HG03097 (cell line): Measurements from ENCODE around the gene NIPBL.
"Not testable (repeated sequence)": the region's sequence is repeated elsewhere in the genome, so short reads cannot be mapped to it uniquely, and the experiment has no call there.

ENCODE experiments used
- ATAC-seq: cut with Tn5 transposase; IDR thresholded peaks from one replicate; pipeline ENCODE4 v1.9.1; 2021; ENCODE audit not compliant: unreplicated experiment, low FRiP score

NIPBL gene

DNA sequence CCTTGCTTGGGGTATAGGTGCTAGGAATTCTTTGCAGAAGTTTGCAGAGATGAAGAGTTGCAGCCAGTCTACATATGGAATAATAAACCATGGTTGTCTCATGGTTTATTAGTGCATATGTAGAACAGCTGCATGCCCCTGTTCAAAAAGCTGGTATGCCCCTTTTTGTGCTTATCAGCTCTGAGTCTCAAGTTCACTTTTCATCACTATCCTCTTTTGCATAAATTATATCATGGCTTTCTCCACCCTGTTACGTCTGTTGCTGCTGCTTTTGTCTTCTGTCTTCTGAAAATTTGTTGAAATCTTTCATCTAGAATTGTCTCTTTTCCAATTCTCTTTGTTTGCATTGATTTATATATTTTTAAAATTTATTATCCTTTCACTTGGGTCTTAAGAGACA lies 200.6 kb downstream of the NIPBL start:
- no peak for ATAC-seq

DNA sequence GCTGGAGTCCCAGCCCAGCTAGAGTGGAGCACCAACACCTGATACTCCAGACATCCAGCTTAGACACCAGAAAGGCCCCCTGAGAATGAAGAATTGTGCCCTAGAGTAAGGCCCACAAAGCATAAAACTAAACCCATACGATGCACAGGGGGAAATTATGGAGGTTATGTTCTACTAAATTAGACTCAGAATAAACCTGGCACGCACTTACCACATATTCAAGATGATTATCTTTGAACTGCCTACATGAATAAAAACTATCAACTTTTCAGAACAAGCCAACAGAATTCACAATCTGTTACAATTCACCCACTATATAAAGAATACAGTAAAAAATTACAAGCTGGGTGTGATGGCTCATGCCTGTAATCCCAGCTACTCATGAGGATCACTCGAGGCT lies 204.1 kb downstream of the NIPBL start:
- ATAC-seq, result no peak

DNA sequence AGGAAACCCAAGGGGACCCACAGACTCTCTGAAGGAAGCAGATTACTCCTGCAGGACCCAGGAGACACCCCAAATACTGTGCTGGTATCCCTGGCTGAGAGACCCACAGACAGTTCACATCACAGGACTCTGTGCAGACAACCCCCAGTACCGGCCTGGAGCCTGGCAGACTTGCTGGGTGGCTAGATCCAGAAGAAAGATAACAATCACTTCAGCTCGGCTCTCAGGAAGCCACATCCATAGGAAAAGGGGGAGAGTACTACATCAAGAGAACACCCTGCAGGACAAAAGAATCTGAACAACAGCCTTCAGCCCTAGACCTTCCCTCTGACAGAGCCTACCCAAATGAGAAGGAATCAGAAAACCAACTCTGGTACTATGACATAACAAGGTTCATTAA lies 206.4 kb downstream of the NIPBL start:
- not testable (repeated sequence) for ATAC-seq

DNA sequence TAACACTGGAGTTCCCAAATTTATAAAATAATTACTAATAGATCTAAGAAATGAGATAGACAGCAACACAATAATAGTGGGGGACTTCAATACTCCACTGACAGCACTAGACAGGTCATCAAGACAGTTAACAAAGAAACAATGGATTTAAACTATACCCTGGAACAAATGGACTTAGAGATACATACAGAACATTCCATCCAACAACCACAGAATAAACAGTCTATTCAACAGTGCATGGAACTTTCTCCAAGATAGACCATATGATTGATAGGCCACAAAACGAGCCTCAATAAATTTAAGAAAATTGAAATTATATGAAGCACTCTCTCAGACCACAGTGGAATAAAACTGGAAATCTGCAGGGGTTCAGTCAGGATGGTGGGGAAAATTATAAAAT lies 209.5 kb downstream of the NIPBL start:
- not testable (repeated sequence) for ATAC-seq

DNA sequence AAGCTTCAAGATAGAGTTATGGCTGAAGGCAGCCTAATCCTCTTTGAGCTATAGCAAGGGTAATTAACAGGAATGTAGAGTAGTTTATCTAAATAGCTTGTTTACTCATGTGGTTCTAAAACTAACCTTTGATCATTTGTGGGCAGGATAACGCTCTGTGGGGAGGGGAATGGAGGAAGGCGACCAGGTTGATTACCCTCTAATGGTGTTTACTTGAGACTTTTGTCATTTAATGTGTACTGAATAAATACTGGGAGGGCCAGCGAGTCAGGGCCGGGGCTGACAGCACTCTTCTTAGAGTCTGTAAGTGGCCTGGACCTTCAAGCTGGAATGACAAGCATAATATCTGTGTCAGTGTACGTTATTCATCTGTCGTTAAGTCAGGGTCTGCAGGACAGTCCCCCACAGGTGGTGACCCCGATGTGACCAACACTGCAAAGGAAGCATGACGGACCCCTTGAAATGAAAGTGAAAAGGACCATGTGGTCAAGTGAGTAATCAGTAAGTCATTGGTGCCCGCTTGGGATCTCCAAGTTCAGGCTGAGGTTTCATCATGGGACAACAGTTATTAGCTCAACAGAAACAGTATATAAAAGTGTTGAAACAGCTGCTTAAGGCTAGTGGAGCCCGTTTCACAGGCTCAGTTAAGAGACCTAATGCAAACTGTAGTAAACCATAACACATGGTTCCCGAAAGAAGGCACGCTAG lies 210.1 kb downstream of the NIPBL start:
- no peak for ATAC-seq

DNA sequence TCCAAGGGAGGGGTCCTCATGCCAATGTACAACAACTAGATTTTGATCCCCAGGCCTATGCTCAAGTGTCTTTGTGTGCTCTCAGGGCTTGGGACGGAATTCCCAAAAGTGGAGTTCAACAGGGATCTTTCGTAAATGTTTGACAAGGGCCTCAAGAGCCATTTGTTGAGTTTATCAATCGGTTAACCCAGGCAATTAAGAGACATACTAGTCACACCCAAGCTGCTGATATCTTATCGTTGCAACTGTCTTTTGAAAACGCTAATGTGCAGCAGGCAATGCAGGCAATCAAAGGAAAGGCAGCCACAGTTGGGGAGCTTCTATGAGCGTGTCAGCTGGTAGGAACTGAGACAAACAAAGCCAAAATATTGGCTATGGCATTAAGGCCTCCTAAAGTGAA lies 211.4 kb downstream of the NIPBL start:
- ATAC-seq, result no peak

DNA sequence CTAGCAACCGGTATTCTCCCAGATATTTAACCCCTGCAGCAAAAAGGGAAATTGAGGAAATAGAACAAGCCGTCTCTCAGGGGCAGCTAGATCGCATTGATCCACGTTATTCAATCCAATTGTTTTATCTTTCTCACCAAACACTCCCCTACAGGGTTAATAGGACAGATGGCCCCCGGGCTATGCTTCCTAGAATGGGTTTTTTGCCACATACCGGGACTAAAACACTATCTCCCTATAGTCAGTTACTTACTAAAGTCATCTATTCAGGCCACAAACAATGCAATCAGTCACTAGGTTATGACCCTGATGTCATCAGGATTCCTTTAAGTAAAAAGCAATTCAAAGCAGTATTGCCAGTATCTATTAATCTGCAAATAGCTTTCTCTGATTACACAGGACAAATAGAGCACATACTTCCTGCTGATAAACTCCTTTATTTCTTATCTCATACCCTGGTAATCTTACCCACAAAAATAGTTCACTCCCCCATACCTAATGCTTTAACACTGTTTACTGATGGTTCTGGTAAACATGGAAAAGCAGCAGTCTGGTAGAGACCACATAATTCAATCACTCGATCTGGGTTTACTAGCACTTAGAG lies 213.7 kb downstream of the NIPBL start:
- no peak for ATAC-seq

DNA sequence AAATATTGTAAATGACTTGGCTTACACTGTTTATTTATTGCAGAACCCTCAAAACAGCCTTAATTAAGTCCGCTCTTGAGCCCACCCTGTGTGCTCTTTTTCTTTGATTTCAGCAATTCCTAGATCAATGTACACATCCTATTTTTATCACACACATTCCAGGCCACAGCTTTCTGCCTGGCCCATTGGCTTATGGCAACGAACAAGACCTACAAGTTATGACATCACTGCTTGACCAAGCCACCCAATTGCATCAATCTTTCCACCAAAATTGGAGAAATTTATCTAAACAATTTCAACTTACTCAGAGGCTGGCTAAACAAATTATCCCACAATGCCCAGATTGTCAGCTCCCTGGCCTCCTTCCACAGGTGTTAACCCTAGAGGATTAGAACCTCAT lies 214.2 kb downstream of the NIPBL start:
- ATAC-seq, result no peak

DNA sequence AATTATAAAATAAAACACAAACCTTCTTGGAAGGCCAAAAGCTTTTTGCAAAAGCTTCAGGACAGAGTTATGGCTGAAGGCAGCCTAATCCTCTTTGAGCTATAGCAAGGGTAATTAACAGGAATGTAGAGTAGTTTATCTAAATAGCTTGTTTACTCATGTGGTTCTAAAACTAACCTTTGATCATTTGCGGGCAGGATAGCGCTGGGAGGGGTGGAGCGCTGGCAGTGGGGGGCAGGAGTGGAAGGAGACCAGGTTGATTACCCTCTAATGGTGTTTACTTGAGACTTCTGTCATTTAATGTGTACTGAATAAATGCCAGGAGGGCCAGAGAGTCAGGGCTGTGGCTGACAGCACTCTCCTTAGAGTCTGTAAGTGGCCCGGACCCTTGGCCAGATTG lies 217.2 kb downstream of the NIPBL start:
- ATAC-seq, result not testable (repeated sequence)

DNA sequence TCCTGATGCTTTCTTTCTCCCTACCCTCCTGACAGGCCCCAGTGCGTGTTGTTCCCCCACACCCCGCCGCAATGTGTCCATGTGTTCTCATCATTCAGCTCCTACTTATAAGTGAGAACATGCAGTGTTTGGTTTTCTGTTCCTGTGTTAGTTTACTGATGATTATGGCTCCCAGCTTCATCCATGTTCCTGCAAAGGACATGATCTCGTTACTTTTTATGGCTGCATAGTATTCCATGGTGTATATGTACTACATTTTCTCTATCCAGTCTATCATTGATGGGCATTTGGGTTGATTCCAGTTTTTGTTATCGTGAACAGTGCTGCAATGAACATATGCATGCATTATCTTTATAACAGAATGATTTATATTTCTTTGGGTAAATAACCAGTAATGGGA lies 222.7 kb downstream of the NIPBL start:
- ATAC-seq, result not testable (repeated sequence)

DNA sequence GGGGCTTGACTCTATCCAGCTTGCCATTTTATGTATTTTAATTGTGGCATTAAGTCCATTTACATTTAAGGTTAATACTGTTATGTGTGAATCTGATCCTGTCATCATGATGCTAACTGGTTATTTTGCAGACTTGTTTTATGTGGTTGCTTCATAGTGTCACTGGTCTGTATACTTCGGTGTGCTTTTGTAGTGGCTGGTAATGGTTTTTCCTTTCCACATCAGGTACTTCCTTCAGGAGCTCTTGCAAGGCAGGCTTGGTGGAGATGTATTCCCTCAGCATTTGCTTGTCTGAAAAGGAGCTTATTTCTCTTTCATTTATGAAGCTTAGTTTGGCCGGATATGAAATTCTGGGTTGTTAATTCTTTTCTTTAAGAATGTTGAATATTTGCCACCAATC lies 226.7 kb downstream of the NIPBL start:
- no peak for ATAC-seq

DNA sequence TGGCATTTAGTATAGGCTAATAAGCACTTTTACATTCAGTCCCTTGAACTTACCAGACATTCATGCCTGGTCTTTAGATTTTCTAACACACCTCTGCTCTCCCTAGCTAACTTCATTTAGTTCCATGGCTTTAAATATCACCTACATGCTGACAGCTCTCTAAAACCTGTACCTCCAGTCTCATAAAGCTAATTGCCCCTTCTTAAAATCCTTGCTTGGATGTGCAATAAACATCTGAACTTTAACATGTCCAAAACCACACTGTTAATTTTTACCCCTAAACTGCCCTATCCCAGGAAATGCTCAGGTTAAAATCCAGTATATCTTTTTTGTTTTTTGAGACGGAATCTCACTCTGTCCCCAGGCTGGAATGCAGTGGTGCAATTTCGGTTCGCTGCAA lies 232.8 kb downstream of the NIPBL start:
- no peak for ATAC-seq

DNA sequence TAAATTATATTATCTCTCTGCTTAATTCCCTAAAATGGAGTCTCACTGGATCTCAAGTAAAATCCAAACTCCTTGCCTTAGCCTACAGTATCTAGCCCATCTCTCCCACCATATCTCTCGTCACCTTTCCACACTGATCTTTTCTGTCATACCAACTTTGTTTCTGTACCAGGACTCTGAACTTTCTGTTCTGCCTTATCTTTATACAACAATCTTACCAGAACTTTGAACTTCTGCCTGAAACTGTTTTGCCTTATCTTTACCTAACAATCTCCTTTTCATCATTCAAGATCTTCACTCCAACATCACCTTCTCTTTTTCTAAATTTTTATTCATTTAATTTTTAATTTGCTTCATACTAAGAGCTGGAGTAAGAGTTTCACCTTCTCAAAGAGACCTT lies 233.6 kb downstream of the NIPBL start:
- no peak for ATAC-seq

DNA sequence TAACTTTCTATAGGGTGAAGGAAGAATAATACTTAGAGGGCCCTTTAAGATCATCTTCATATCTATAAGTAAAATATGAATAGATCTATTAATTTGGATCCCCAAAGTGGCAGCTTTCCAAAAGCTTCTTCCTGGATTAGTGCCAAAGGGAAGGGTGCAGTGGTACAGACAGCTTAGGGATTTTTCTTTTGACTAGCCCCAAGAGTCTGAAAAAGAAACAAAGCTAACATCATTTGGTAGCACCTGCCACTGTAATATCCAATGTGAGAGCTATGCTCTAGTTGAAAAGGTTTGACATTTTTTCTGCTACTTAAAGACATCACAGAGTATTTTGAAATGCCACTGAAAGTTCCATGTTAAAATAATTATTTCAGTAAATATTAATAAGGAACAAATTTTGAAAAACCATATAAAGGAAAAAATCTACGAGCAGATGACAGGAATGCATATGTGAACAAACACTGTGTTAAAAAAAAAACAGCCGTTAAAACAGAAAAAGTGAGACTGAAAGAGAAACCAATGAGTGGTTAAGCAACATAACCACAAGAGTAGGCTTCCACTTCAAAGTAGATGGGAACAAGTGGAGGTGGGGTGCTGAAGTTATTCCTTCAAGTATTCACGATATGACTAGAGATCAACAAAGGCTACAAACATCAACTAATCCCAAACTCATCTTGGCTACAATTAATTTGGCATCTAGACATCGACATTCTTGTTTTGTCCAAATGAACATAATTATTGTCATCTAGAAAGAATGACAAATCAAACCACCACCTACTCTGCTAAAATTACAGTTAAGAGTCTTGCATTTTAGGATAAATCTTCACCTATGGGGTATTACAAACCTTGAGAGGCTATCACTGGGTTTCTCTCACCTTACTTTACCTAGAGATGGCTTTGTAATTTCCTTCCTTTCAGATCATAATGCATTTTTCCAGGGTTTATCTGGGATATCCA lies 235.1 kb downstream of the NIPBL start:
- ATAC-seq, result peak; percentile 84

DNA sequence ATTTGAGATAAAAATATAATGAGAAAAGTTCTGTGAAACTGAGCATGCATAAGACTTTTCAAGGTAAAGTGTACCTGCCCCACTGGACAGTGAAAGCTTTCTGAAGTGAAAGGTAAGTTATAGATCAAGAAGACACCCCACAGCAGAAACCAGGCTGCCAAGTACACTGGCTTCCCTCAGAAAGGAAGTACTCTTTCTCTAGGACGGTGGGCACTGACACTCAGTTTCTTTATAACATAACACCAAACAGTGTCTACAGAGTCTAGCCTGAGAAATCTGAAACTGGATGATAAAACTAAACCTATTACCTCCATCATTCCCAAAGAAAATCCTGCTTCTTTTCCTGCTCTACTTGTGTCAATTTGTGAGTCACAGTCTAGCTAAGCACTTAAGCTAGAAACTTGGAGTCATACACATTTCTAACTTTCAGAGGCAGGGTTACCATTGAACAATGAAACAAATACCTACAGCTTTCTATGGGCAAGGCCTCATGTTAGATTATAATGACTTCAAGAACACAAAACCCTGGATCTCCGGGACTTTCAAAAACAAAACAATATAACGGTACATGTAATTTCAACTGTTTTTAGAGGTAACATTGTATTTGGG lies 235.9 kb downstream of the NIPBL start:
- peak; percentile 23 for ATAC-seq
